HG03175 (cell line): Measurements from ENCODE around the gene AFF4.

ENCODE experiments used
- ATAC-seq: cut with Tn5 transposase; IDR thresholded peaks from one replicate; pipeline ENCODE4 v1.9.1; 2021; ENCODE audit warnings: mild to moderate bottlenecking, moderate library complexity; ENCODE audit not compliant: unreplicated experiment

AFF4 gene

GRCh38 chr5:132889501-132889900 is 73.9 kb downstream of the AFF4 start:
- ATAC-seq, result no peak

- ATAC-seq, result no peak
Observed at GRCh38 chr5:132887283-132887682, 76.2 kb downstream of the AFF4 start.

GRCh38 chr5:132886064-132886823 is 77.2 kb downstream of the AFF4 start:
- ATAC-seq, result no peak

- no peak for ATAC-seq
Observed at GRCh38 chr5:132884548-132884947, 78.9 kb downstream of the AFF4 start.

- peak; percentile 49 for ATAC-seq
Observed at GRCh38 chr5:132883261-132883834, 80.1 kb downstream of the AFF4 start.

GRCh38 chr5:132877938-132878337 is 85.5 kb downstream of the AFF4 start:
- no peak for ATAC-seq

GRCh38 chr5:132877466-132877865 is 86.0 kb downstream of the AFF4 start:
- ATAC-seq, result no peak

- ATAC-seq, result no peak
Observed at GRCh38 chr5:132876020-132876759, 87.2 kb downstream of the AFF4 start.

GRCh38 chr5:132873930-132874271 is 89.5 kb downstream of the AFF4 start:
- no peak for ATAC-seq

- ATAC-seq, result no peak
Observed at GRCh38 chr5:132873119-132873929, 90.1 kb downstream of the AFF4 start, which contains the start of gene LEAP2. LEAP2 (plus strand) TSS chr5:132873668; CDS start chr5:132873695, 27 bp downstream.

- no peak for ATAC-seq
Observed at GRCh38 chr5:132872788-132873118, 90.7 kb downstream of the AFF4 start.

- ATAC-seq, result no peak
Observed at GRCh38 chr5:132871459-132872284, 91.8 kb downstream of the AFF4 start.

- ATAC-seq, result no peak
Observed at GRCh38 chr5:132870801-132871200, 92.6 kb downstream of the AFF4 start.

- ATAC-seq, result no peak
Observed at GRCh38 chr5:132868754-132869153, 94.7 kb downstream of the AFF4 start.

GRCh38 chr5:132867046-132867451 is 96.4 kb downstream of the AFF4 start:
- peak; percentile 20 for ATAC-seq

- ATAC-seq, result peak; percentile 100
Observed at GRCh38 chr5:132866342-132867045, 96.9 kb downstream of the AFF4 start, which contains the start of the genes GDF9 and UQCRQ. GDF9 (minus strand) TSS chr5:132866469; CDS start chr5:132864533, 1,936 bp downstream. UQCRQ (plus strand) TSS chr5:132866642; CDS start chr5:132866882, 240 bp downstream.

GRCh38 chr5:132865668-132866341 is 97.6 kb downstream of the AFF4 start:
- peak; percentile 31 for ATAC-seq

- no peak for ATAC-seq
Observed at GRCh38 chr5:132860742-132861141, 102.7 kb downstream of the AFF4 start.

- no peak for ATAC-seq
Observed at GRCh38 chr5:132859889-132860437, 103.5 kb downstream of the AFF4 start.
